H1 (cell line): ENCODE data around the gene PYY. TPM values are rescaled to one million over a fixed set of nuclear protein-coding genes. Genes with fewer than 3 reads are reported as not detected.
A peak's percentile ranks its signal among the peaks of the same experiment; 100 is the strongest.

Experiments used
- CTCF ChIA-PET: fragments of 300-600 bp; sonication (Branson Sonifier 250); formaldehyde crosslinking; loops from one replicate; lab custom pipeline; 2021; ENCODE audit not compliant: partially characterized antibody; lab: Charles Lee
- POLR2A ChIA-PET: fragments of 300-600 bp; sonication (Branson Sonifier 250); formaldehyde crosslinking; loops from one replicate; lab custom pipeline; 2021; ENCODE audit warnings: inconsistent platforms; ENCODE audit not compliant: partially characterized antibody; lab: Charles Lee
- DNase-seq, 2 experiments: peaks; one replicate each; pipeline versions ENCODE4 v3.0.0 to v3.0.0-alpha.2; 2010 to 2022; ENCODE audit warnings: low spot score in 2 of 2, low read depth in 1 of 2, mixed read lengths in 1 of 2
- FAIRE-seq: peaks from 2 replicates; lab custom pipeline; 2011; peaks lifted over from hg19 to GRCh38; lab: Jason Lieb, UNC
- H2AFZ ChIP-seq: 2 replicates; pipeline ENCODE4 v1.8.1; 2012; ENCODE audit warnings: low read length, inconsistent platforms
- H2AK5ac ChIP-seq: 2 replicates; pipeline ENCODE4 v1.6.1; 2013; ENCODE audit warnings: low read depth, low read length
- H2BK120ac ChIP-seq: replicated peaks from 2 replicates; pipeline ENCODE3; 2013; ENCODE audit warnings: low read depth, low read length, inconsistent platforms
- H2BK12ac ChIP-seq: 2 replicates; pipeline ENCODE4 v1.6.1; 2013; ENCODE audit warnings: low read depth, low read length
- H2BK15ac ChIP-seq: 2 replicates; pipeline ENCODE4 v1.6.1; 2013; ENCODE audit warnings: low read length
- H2BK20ac ChIP-seq: 2 replicates; pipeline ENCODE4 v1.6.1; 2013; ENCODE audit warnings: low read length
- H2BK5ac ChIP-seq: 2 replicates; pipeline ENCODE4 v1.6.1; 2013; ENCODE audit warnings: low read depth, low read length
- H3K14ac ChIP-seq: 2 replicates; pipeline ENCODE4 v1.6.1; 2013; ENCODE audit warnings: inconsistent platforms; ENCODE audit not compliant: insufficient read length
- H3K18ac ChIP-seq: 2 replicates; pipeline ENCODE4 v1.6.1; 2013; ENCODE audit warnings: low read length; ENCODE audit errors: extremely low read depth
- H3K23ac ChIP-seq: 2 replicates; pipeline ENCODE4 v1.6.1; 2013; ENCODE audit warnings: inconsistent platforms; ENCODE audit not compliant: insufficient read length
- H3K23me2 ChIP-seq: 2 replicates; pipeline ENCODE4 v1.6.1; 2013; ENCODE audit warnings: low read depth, low read length
- H3K27ac ChIP-seq: 2 replicates; pipeline ENCODE4 v1.6.1; 2011; ENCODE audit warnings: low read depth, low read length, inconsistent platforms
- H3K27me3 ChIP-seq, 4 experiments: replicated peaks in 1 of 4; 1 replicate in 1 of 4; 2 replicates in 3 of 4; pipeline versions ENCODE4 v1.6.1 to v1.8.1; 2011 to 2013; ENCODE audit warnings: low read length in 3 of 4, mild to moderate bottlenecking in 3 of 4, inconsistent platforms in 2 of 4, mixed read lengths in 2 of 4, moderate library complexity in 1 of 4; ENCODE audit not compliant: control insufficient read depth in 3 of 4, insufficient read depth in 3 of 4; ENCODE audit errors: extremely low read depth in 1 of 4
- H3K36me3 ChIP-seq, 4 experiments: 2 replicates each; pipeline versions ENCODE4 v1.6.1 to v1.8.1; 2011 to 2013; ENCODE audit warnings: mild to moderate bottlenecking in 4 of 4, low read length in 3 of 4, moderate library complexity in 2 of 4, control low read depth in 1 of 4, inconsistent platforms in 1 of 4; ENCODE audit not compliant: insufficient read depth in 4 of 4, control insufficient read depth in 2 of 4
- H3K4ac ChIP-seq: replicated peaks from 2 replicates; pipeline ENCODE3; 2013; ENCODE audit warnings: low read length, low read depth, mixed read lengths, inconsistent platforms; ENCODE audit not compliant: insufficient read length
- H3K4me1 ChIP-seq, 4 experiments: replicated peaks in 1 of 4; 1 replicate in 1 of 4; 2 replicates in 3 of 4; pipeline versions ENCODE4 v1.6.1 to v1.8.1; 2011 to 2013; ENCODE audit warnings: low read length in 3 of 4, inconsistent platforms in 2 of 4, mixed read lengths in 1 of 4; ENCODE audit not compliant: insufficient read depth in 4 of 4, control insufficient read depth in 3 of 4
- H3K4me2 ChIP-seq, 2 experiments: 2 replicates each; pipeline versions ENCODE4 v1.6.1 to v1.8.1; 2011 to 2013; ENCODE audit warnings: low read depth in 2 of 2, low read length in 2 of 2, control low read depth in 1 of 2, inconsistent platforms in 1 of 2, mild to moderate bottlenecking in 1 of 2; ENCODE audit not compliant: insufficient read depth in 1 of 2
- H3K4me3 ChIP-seq, 4 experiments: fragments of 200-600, 300-600 bp in 1 of 4; sonication (generic), shearing (Covaris generic), sonication (Bioruptor Twin) in 1 of 4; 2 replicates each; pipeline versions ENCODE4 v1.5.1 to v1.8.1; 2011 to 2016; ENCODE audit warnings: low read length in 4 of 4, low read depth in 3 of 4, control low read depth in 2 of 4, inconsistent platforms in 2 of 4, mild to moderate bottlenecking in 2 of 4, mixed read lengths in 1 of 4, moderate library complexity in 1 of 4; ENCODE audit not compliant: insufficient read depth in 2 of 4; ENCODE audit errors: extremely low read depth in 1 of 4
- H3K56ac ChIP-seq: replicated peaks from 2 replicates; pipeline ENCODE3; 2013; ENCODE audit warnings: low read depth, mild to moderate bottlenecking, mixed read lengths, low read length, inconsistent platforms; ENCODE audit not compliant: insufficient read length
- H3K79me1 ChIP-seq: 2 replicates; pipeline ENCODE4 v1.6.1; 2013; ENCODE audit warnings: low read depth, low read length, control low read depth
- H3K79me2 ChIP-seq, 2 experiments: 2 replicates each; pipeline versions ENCODE4 v1.6.1 to v1.8.1; 2012 to 2013; ENCODE audit warnings: low read length in 2 of 2, mild to moderate bottlenecking in 2 of 2, inconsistent platforms in 1 of 2; ENCODE audit not compliant: insufficient read depth in 2 of 2, control insufficient read depth in 1 of 2
- H3K9ac ChIP-seq, 4 experiments: replicated peaks in 1 of 4; 1 replicate in 1 of 4; 2 replicates in 3 of 4; pipeline versions ENCODE4 v1.6.1 to v1.8.1; 2011 to 2013; ENCODE audit warnings: low read depth in 3 of 4, low read length in 3 of 4, control low read depth in 2 of 4, mild to moderate bottlenecking in 2 of 4, moderate library complexity in 2 of 4, inconsistent platforms in 1 of 4; ENCODE audit errors: extremely low read depth in 1 of 4
- H3K9me3 ChIP-seq, 2 experiments: 2 replicates each; pipeline versions ENCODE4 v1.6.1 to v1.8.1; 2012 to 2013; ENCODE audit warnings: mild to moderate bottlenecking in 2 of 2, moderate library complexity in 2 of 2, control low read depth in 1 of 2, inconsistent platforms in 1 of 2, low read depth in 1 of 2, low read length in 1 of 2, mixed read lengths in 1 of 2; ENCODE audit not compliant: insufficient read depth in 2 of 2
- H4K20me1 ChIP-seq, 2 experiments: replicated peaks in 1 of 2; 2 replicates each; pipeline versions ENCODE3 to v1.8.1; 2011 to 2013; ENCODE audit warnings: inconsistent platforms in 2 of 2, low read length in 2 of 2, mild to moderate bottlenecking in 1 of 2; ENCODE audit not compliant: insufficient read depth in 2 of 2, control insufficient read depth in 1 of 2
- H4K5ac ChIP-seq: 2 replicates; pipeline ENCODE4 v1.6.1; 2013; ENCODE audit warnings: low read length, low read depth, mixed read lengths, inconsistent platforms; ENCODE audit not compliant: insufficient read length
- H4K8ac ChIP-seq: 2 replicates; pipeline ENCODE4 v1.8.0; 2013; ENCODE audit warnings: mild to moderate bottlenecking, moderate library complexity, low read length, inconsistent platforms; ENCODE audit not compliant: insufficient read depth; ENCODE audit errors: extremely low read depth
- H4K91ac ChIP-seq: replicated peaks from 2 replicates; pipeline ENCODE3; 2013; ENCODE audit warnings: low read length, mixed read lengths, inconsistent platforms; ENCODE audit not compliant: insufficient read length
- BACH1 ChIP-seq: IDR thresholded peaks from 2 replicates; pipeline ENCODE4 v1.6.1; 2012; ENCODE audit warnings: low read length, improper control_type of control experiment
- CEBPB ChIP-seq: IDR thresholded peaks from 2 replicates; pipeline ENCODE4 v1.6.1; 2012; ENCODE audit warnings: low read depth, low read length
- CTBP2 ChIP-seq: IDR thresholded peaks from 2 replicates; pipeline ENCODE4 v1.7.0; 2011; ENCODE audit warnings: borderline replicate concordance, mild to moderate bottlenecking, moderate library complexity, mixed read lengths, low read length; ENCODE audit not compliant: insufficient read depth, insufficient read length
- JUN ChIP-seq: IDR thresholded peaks from 2 replicates; pipeline ENCODE4 v1.6.1; 2011; ENCODE audit warnings: low read depth, mild to moderate bottlenecking, improper control_type of control experiment, low read length
- RBBP5 ChIP-seq: IDR thresholded peaks from 2 replicates; pipeline ENCODE4 v1.7.1; 2012; ENCODE audit warnings: low read depth, mild to moderate bottlenecking, inconsistent platforms, low read length, moderate library complexity, borderline replicate concordance
- SAP30 ChIP-seq: fragments of 300-600 bp; sonication (generic); IDR thresholded peaks from 2 replicates; pipeline ENCODE4 v1.7.1; 2012; ENCODE audit warnings: low read length, moderate library complexity, mild to moderate bottlenecking, inconsistent platforms; ENCODE audit not compliant: insufficient read depth, insufficient replicate concordance
- SIN3A ChIP-seq, 2 experiments: IDR thresholded peaks in 1 of 2; conservative IDR thresholded peaks in 1 of 2; 2 replicates each; pipeline ENCODE4 v1.6.1; 2011 to 2012; ENCODE audit warnings: low read length in 2 of 2, improper control_type of control experiment in 1 of 2, low read depth in 1 of 2, mild to moderate bottlenecking in 1 of 2
- ZNF274 ChIP-seq: IDR thresholded peaks from 2 replicates; pipeline ENCODE4 v1.7.0; 2012; ENCODE audit warnings: low read length, borderline replicate concordance; ENCODE audit errors: extremely low read depth
- WGBS, 2 experiments: shearing (Covaris generic) in 1 of 2; methylation state at CpG; one replicate each; pipeline versions ENCODE4 v1.1.6 to v1.1.7; 2013 to 2015; ENCODE audit warnings: low lambda C conversion rate in 2 of 2, mixed read lengths in 2 of 2, inconsistent platforms in 1 of 2, low coverage in 1 of 2, missing lambda C conversion rate in 1 of 2; ENCODE audit not compliant: insufficient replicate concordance in 2 of 2, insufficient coverage in 1 of 2, insufficient read length in 1 of 2; ENCODE audit errors: extremely low coverage in 1 of 2, missing lambda C conversion rate in 1 of 2; 5-methylcytosine and 5-hydroxymethylcytosine counted together
- polyA plus RNA-seq, 7 experiments: library from polyadenylated mRNA; depleted of rRNA in 3 of 7; stranded (reverse) in 5 of 7; unstranded in 2 of 7; fragments of >200 nt in 5 of 7; fragments of 200-250 nt in 2 of 7; gene quantifications; 1 replicate in 5 of 7; 2 replicates in 1 of 7; 4 replicates in 1 of 7; pipeline versions ENCODE4 v1.2.1 to v1.2.3, GENCODE V29; 2011 to 2013; ENCODE audit warnings: missing spikeins in 2 of 7, mixed read lengths in 2 of 7
- total RNA-seq: library from RNA; stranded (reverse); fragmentation: NEBNext Ultra II Directional; extraction: Animal tissue kit (Norgen Biotek cat#: 25700); gene quantifications from 2 replicates; pipeline ENCODE4 v1.2.1, GENCODE V29; 2021
- TF ChIP-seq, protein P1 (sequence below): IDR thresholded peaks from 2 replicates; pipeline ENCODE4 v1.6.1; 2012; ENCODE audit warnings: inconsistent platforms

The PYY gene
- total and polyA plus RNA-seq, 2 of the 8 experiments (the other 6 are each of a cell fraction or from before 2014, with no cell fraction given), result 0.93 to 3.4 TPM

- Histone ChIP-seq H3K79me2 (no peaks in the 10 kb centered on the region), H3K27ac (no peak overlapping the region), H3K36me3 (no peaks in the 10 kb centered on the region), H2BK20ac (no peak overlapping the region), H3K14ac (no peak overlapping the region), H2BK5ac (no peak overlapping the region), H3K4me2 (no peak overlapping the region), H4K5ac (no peak overlapping the region), H4K91ac (no peak overlapping the region), H3K56ac (no peak overlapping the region), H3K4ac (no peak overlapping the region), H2AFZ (no peak overlapping the region), H2BK15ac (no peak overlapping the region)
- TF ChIP-seq CTBP2 (no peak), BACH1 (no peak), ZNF274 (no peak), SIN3A (conservative IDR thresholded peaks at IDR 0.05 in 1 of 2, IDR thresholded peaks at IDR 0.05 in 1 of 2; ENCODE audit: low read depth in 1 of 2, low read length in 2 of 2) (no peak), RBBP5 (no peak), JUN (no peak), SAP30 (no peak), CEBPB (no peak)
- TF ChIP-seq, protein P1, sequence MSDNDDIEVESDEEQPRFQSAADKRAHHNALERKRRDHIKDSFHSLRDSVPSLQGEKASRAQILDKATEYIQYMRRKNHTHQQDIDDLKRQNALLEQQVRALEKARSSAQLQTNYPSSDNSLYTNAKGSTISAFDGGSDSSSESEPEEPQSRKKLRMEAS, result no peak
- TF ChIP-seq, all 59 proteins: peak for 0
- H2AK5ac ChIP-seq, result no peak overlapping the region
- H3K4me3 ChIP-seq, result no peak overlapping the region
- peaks cover 0 to 4% (median 2%) of the 10 kb centered on the region in 4 experiments; a peak in 4 of 7 replicates for H3K4me1 ChIP-seq
- peaks cover 0 to 5% (median 4%) of the 10 kb centered on the region in 4 experiments; a peak in 3 of 7 replicates for H3K27me3 ChIP-seq
- no peak overlapping the region for H3K9ac ChIP-seq
- no peak for FAIRE-seq
- CTCF ChIA-PET, result interaction anchor here (0.9 to 22.7 kb wide), 6 partner anchors 10 to 182 kb away, joined by 3 to 416 read pairs (median 4); partner anchors contain the start of gene PPY
- POLR2A ChIA-PET, result interaction anchor here (0.7 to 1.3 kb wide), 3 partner anchors 10 to 43 kb away, joined by 3 to 5 read pairs (median 3); no protein-coding TSS in a partner anchor
- H3K9me3 ChIP-seq, result no peaks in the 10 kb centered on the region
- no peak overlapping the region for H4K8ac ChIP-seq
- no peaks in the 10 kb centered on the region for H3K79me1 ChIP-seq
- H2BK120ac ChIP-seq, result no peak overlapping the region
- no peak for DNase-seq
- no peaks in the 10 kb centered on the region for H4K20me1 ChIP-seq
- H3K18ac ChIP-seq, result no peak overlapping the region
- WGBS, 2 experiments, result 90% methylated on average over 7 of the region's 7 CpGs; no CpG with 5 or more reads in 1 of the 2 experiments
- H3K23ac ChIP-seq, result no peak overlapping the region
- peaks cover 6% of the 10 kb centered on the region for H3K23me2 ChIP-seq
- peak overlapping the region; percentile 21; the same call in 1 of the 2 replicates for H2BK12ac ChIP-seq
These were observed 32.7 kb upstream of the PYY start for GRCh38 chr17:43986225-43986981.
